Left cardiac atrium (tissue), 4 donors: ENCODE data around the gene IMMP2L. TPM values are rescaled to one million over a fixed set of nuclear protein-coding genes. Genes with fewer than 3 reads are reported as not detected.

Experiments used
- ATAC-seq, 2 donors: fragments of 200-7000 bp; cut with Tn5 transposase; one replicate each; pipeline ENCODE4 v1.9.1; 2020; ENCODE audit warnings: mild to moderate bottlenecking in 2 of 2, moderate library complexity in 2 of 2
- DNase-seq: peaks from one replicate; pipeline ENCODE4 v3.0.0-alpha.2; 2020
- intact Hi-C, 2 donors: fragments of 100-400 bp; cut with DNase I; formaldehyde crosslinking; loops; one replicate each; pipeline versions ENCODE4 v1.14.1 to v1.15.1; 2022 to 2023
- total RNA-seq, 2 donors: library from RNA; stranded (reverse); fragmentation: NEBNext Ultra II Directional; extraction: Animal tissue kit (Norgen Biotek cat#: 25700); gene quantifications; one replicate each; pipeline ENCODE4 v1.2.1, GENCODE V29; 2021
- donor health status: DM: no; HTN: yes; CAD: no.
- donor health status: DM: no; HTN: yes; CAD: no; lungs with severe emphysema.
- donor health status: DM: yes; HTN: yes; CAD: no.
- donor health status: Dilated cardiomyopathy.

The IMMP2L gene
- total RNA-seq, 2 donors from 2014 or later = 9.9 to 11.6 TPM

- no peak for DNase-seq
- intact Hi-C loops = no loop called here
- no peak for ATAC-seq
These were observed 458.5 kb downstream of the IMMP2L start for GRCh38 chr7:111103678-111104274.

GRCh38 chr7:111103136-111103535 lies 459.2 kb downstream of the IMMP2L start:
- no peak for DNase-seq
- intact Hi-C loops = no loop called here
- ATAC-seq = no peak

GRCh38 chr7:111101856-111102646 lies 460.2 kb downstream of the IMMP2L start:
- DNase-seq (no peak), ATAC-seq (no peak)
- intact Hi-C loops = no loop called here

GRCh38 chr7:111098926-111099250 lies 463.4 kb downstream of the IMMP2L start:
- DNase-seq (no peak), ATAC-seq (no peak)
- intact Hi-C loops = loop anchor here (5.0 to 10.0 kb wide), 6 partner anchors 114 to 1254 kb away; no protein-coding TSS in a partner anchor

- ATAC-seq = peak in 1 of 2 donors; percentile 74
- DNase-seq = peak; percentile 33
- intact Hi-C loops = loop anchor here (5.0 to 10.0 kb wide), 6 partner anchors 113 to 1253 kb away; no protein-coding TSS in a partner anchor
These were observed 464.0 kb downstream of the IMMP2L start for GRCh38 chr7:111098011-111098925.

GRCh38 chr7:111096997-111097396 lies 465.3 kb downstream of the IMMP2L start:
- ATAC-seq (no peak), DNase-seq (no peak)
- intact Hi-C loops = loop anchor here (5.0 to 10.0 kb wide), 6 partner anchors 112 to 1252 kb away; no protein-coding TSS in a partner anchor

GRCh38 chr7:111094419-111094818 lies 467.9 kb downstream of the IMMP2L start:
- intact Hi-C loops = loop anchor here (10.0 kb wide), 4 partner anchors 110 to 1250 kb away; no protein-coding TSS in a partner anchor
- ATAC-seq = no peak
- DNase-seq = no peak

GRCh38 chr7:111093496-111093895 lies 468.8 kb downstream of the IMMP2L start:
- DNase-seq (no peak), ATAC-seq (no peak)
- intact Hi-C loops = loop anchor here (10.0 kb wide), 4 partner anchors 109 to 1249 kb away; no protein-coding TSS in a partner anchor

GRCh38 chr7:111092406-111093236 lies 469.7 kb downstream of the IMMP2L start:
- intact Hi-C loops = loop anchor here (10.0 kb wide), 4 partner anchors 108 to 1248 kb away; no protein-coding TSS in a partner anchor
- ATAC-seq (no peak), DNase-seq (no peak)

GRCh38 chr7:111091593-111092358 lies 470.5 kb downstream of the IMMP2L start:
- intact Hi-C loops = loop anchor here (10.0 kb wide), 4 partner anchors 107 to 1247 kb away; no protein-coding TSS in a partner anchor
- ATAC-seq = peak; percentile 46 to 58
- DNase-seq = no peak

GRCh38 chr7:111090846-111091245 lies 471.4 kb downstream of the IMMP2L start, which contains the start of gene LRRN3:
TSS of gene LRRN3 (plus strand) at chr7:111091127. CDS start at chr7:111122773, 31,646 bp downstream.
- intact Hi-C loops = loop anchor here (10.0 kb wide), 4 partner anchors 106 to 1246 kb away; no protein-coding TSS in a partner anchor
- ATAC-seq (peak; percentile 97 to 99), DNase-seq (peak; percentile 59)

- DNase-seq (no peak), ATAC-seq (peak; percentile 61 to 71)
- intact Hi-C loops = loop anchor here (5.0 to 10.0 kb wide), 5 partner anchors 105 to 1245 kb away; no protein-coding TSS in a partner anchor
These were observed 472.4 kb downstream of the IMMP2L start for GRCh38 chr7:111089822-111090426.

GRCh38 chr7:111088328-111088727 lies 474.0 kb downstream of the IMMP2L start:
- ATAC-seq = no peak
- intact Hi-C loops = loop anchor here in 1 of 2 donors (5.0 kb wide), 1 partner anchor 399 kb away; no protein-coding TSS in a partner anchor
- no peak for DNase-seq

- no peak for ATAC-seq
- intact Hi-C loops = loop anchor here in 1 of 2 donors (5.0 kb wide), 1 partner anchor 401 kb away; no protein-coding TSS in a partner anchor
- no peak for DNase-seq
These were observed 475.8 kb downstream of the IMMP2L start for GRCh38 chr7:111086532-111086931.

GRCh38 chr7:111085356-111085755 lies 476.9 kb downstream of the IMMP2L start:
- intact Hi-C loops = loop anchor here in 1 of 2 donors (5.0 kb wide), 1 partner anchor 402 kb away; no protein-coding TSS in a partner anchor
- ATAC-seq (no peak), DNase-seq (no peak)

GRCh38 chr7:111083413-111083812 lies 478.9 kb downstream of the IMMP2L start:
- DNase-seq (no peak), ATAC-seq (no peak)
- intact Hi-C loops = no loop called here

- ATAC-seq = no peak
- no peak for DNase-seq
- intact Hi-C loops = no loop called here
These were observed 479.9 kb downstream of the IMMP2L start for GRCh38 chr7:111082351-111082750.
